ENCODE results near the gene COMT. TPM values are rescaled to one million over a fixed set of nuclear protein-coding genes. Genes with fewer than 3 reads are reported as not detected.

The COMT gene
- total RNA-seq, 1 donor, result 288 TPM

- Histone ChIP-seq H4K20me1 (ENCODE audit: insufficient read depth, low read length) (peaks cover 32% of the 10 kb centered on the region), H3K4me3 (ENCODE audit: insufficient read depth, low read length) (no peak overlapping the region), H3K4me1 (ENCODE audit: insufficient read depth, low read length) (peaks cover 29% of the 10 kb centered on the region), H3K79me2 (ENCODE audit: insufficient read depth, low read length) (peaks cover 53% of the 10 kb centered on the region), H3K27me3 (ENCODE audit: insufficient read depth, low read length) (no peaks in the 10 kb centered on the region), H3K36me3 (ENCODE audit: insufficient read depth, low read length) (peaks cover 9% of the 10 kb centered on the region), H2AFZ (ENCODE audit: low read length) (no peak overlapping the region), H3K27ac (ENCODE audit: low read depth, low read length) (no peak overlapping the region), H3K4me2 (ENCODE audit: insufficient read depth, low read length) (no peak overlapping the region), H3K9me3 (ENCODE audit: low read depth, low read length) (no peaks in the 10 kb centered on the region)
- DNase-seq (ENCODE audit: insufficient read length, low spot score, missing footprints), result no peak
- TF ChIP-seq CTCF (IDR thresholded peaks at IDR 0.05; ENCODE audit: extremely low read depth, low read depth, low read length), result no peak
Observed at GRCh38 chr22:19951346-19951745, 9.8 kb downstream of the COMT start.

- peaks cover 6% of the 10 kb centered on the region for H3K4me1 ChIP-seq (ENCODE audit: insufficient read depth, low read length)
- no peak overlapping the region for H3K27ac ChIP-seq (ENCODE audit: low read depth, low read length)
- TF ChIP-seq CTCF (IDR thresholded peaks at IDR 0.05; ENCODE audit: extremely low read depth, low read depth, low read length), result no peak
- peaks cover 9% of the 10 kb centered on the region for H3K36me3 ChIP-seq (ENCODE audit: insufficient read depth, low read length)
- no peaks in the 10 kb centered on the region for H3K27me3 ChIP-seq (ENCODE audit: insufficient read depth, low read length)
- H2AFZ ChIP-seq (ENCODE audit: low read length), result no peak overlapping the region
- H3K4me3 ChIP-seq (ENCODE audit: insufficient read depth, low read length), result no peak overlapping the region
- no peak overlapping the region for H3K4me2 ChIP-seq (ENCODE audit: insufficient read depth, low read length)
- no peaks in the 10 kb centered on the region for H3K9me3 ChIP-seq (ENCODE audit: low read depth, low read length)
- peaks cover 32% of the 10 kb centered on the region for H3K79me2 ChIP-seq (ENCODE audit: insufficient read depth, low read length)
- H4K20me1 ChIP-seq (ENCODE audit: insufficient read depth, low read length), result peaks cover 35% of the 10 kb centered on the region
- DNase-seq (ENCODE audit: insufficient read length, low spot score, missing footprints), result peak; percentile 71
Observed at GRCh38 chr22:19955241-19956128, 13.9 kb downstream of the COMT start.

GRCh38 chr22:19957445-19957844, 15.9 kb downstream of the COMT start:
- Histone ChIP-seq H3K4me3 (ENCODE audit: insufficient read depth, low read length) (no peak overlapping the region), H3K4me2 (ENCODE audit: insufficient read depth, low read length) (no peak overlapping the region), H2AFZ (ENCODE audit: low read length) (no peak overlapping the region), H3K79me2 (ENCODE audit: insufficient read depth, low read length) (peaks cover 21% of the 10 kb centered on the region), H3K9me3 (ENCODE audit: low read depth, low read length) (no peaks in the 10 kb centered on the region), H3K27ac (ENCODE audit: low read depth, low read length) (no peak overlapping the region), H3K4me1 (ENCODE audit: insufficient read depth, low read length) (peaks cover 10% of the 10 kb centered on the region), H4K20me1 (ENCODE audit: insufficient read depth, low read length) (peaks cover 47% of the 10 kb centered on the region), H3K27me3 (ENCODE audit: insufficient read depth, low read length) (no peaks in the 10 kb centered on the region), H3K36me3 (ENCODE audit: insufficient read depth, low read length) (peaks cover 15% of the 10 kb centered on the region)
- TF ChIP-seq CTCF (IDR thresholded peaks at IDR 0.05; ENCODE audit: extremely low read depth, low read depth, low read length), result no peak
- no peak for DNase-seq (ENCODE audit: insufficient read length, low spot score, missing footprints)

Measured in osteoblast (primary cell).